ENCODE data around the gene TMEM51.

Gene TMEM51

GRCh38 chr1:15179485-15179883, 25.9 kb downstream of the TMEM51 start:
- DNase-seq: no peak

DNA sequence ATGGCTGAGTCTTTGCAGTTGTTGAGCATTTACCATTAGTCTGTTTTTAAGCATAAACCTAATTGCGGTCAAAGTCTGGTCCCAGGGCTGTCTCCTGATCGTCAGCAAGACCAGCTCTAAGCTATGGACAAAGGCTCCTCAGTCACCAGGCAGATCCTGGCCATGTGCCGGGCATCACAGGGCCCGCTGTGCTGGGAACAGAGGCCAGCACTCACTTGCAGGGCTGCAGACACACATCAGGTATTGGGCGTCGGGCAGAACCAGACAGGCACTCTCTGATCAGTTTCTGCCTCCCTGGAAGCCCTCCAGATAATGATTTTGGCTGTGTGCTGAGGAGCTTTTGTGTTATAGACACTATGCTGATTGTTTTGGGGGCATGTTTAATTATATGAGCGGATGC, 26.6 kb downstream of the TMEM51 start:
- no peak for DNase-seq

GRCh38 chr1:15180945-15181523, 27.5 kb downstream of the TMEM51 start:
- DNase-seq: no peak

DNA sequence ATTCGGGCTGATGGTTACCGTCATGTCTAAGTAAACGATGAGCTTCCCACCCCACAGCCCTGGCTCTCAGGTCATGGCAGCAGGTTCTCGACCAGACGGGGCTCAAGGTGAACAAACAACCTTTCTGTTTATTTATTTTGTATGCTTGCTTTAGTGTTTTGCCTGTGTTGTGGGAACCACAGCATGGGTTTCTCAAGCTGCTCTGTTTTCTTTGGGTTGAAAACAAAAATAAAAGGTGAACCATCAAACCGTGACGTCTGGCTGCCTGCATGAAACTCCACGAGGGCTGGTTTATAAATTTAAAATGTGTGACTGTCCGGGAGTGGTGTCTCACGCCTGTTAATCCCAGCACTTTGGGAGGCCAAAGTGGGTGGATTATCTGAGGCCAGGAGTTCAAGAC, 28.0 kb downstream of the TMEM51 start:
- DNase-seq: no peak

GRCh38 chr1:15184436-15185241, 31.1 kb downstream of the TMEM51 start:
- DNase-seq: no peak

- no peak for DNase-seq
Observed at GRCh38 chr1:15185617-15186016, 32.1 kb downstream of the TMEM51 start.

GRCh38 chr1:15186073-15186845, 32.7 kb downstream of the TMEM51 start:
- no peak for DNase-seq

GRCh38 chr1:15186846-15187151, 33.3 kb downstream of the TMEM51 start:
- DNase-seq: no peak

DNA sequence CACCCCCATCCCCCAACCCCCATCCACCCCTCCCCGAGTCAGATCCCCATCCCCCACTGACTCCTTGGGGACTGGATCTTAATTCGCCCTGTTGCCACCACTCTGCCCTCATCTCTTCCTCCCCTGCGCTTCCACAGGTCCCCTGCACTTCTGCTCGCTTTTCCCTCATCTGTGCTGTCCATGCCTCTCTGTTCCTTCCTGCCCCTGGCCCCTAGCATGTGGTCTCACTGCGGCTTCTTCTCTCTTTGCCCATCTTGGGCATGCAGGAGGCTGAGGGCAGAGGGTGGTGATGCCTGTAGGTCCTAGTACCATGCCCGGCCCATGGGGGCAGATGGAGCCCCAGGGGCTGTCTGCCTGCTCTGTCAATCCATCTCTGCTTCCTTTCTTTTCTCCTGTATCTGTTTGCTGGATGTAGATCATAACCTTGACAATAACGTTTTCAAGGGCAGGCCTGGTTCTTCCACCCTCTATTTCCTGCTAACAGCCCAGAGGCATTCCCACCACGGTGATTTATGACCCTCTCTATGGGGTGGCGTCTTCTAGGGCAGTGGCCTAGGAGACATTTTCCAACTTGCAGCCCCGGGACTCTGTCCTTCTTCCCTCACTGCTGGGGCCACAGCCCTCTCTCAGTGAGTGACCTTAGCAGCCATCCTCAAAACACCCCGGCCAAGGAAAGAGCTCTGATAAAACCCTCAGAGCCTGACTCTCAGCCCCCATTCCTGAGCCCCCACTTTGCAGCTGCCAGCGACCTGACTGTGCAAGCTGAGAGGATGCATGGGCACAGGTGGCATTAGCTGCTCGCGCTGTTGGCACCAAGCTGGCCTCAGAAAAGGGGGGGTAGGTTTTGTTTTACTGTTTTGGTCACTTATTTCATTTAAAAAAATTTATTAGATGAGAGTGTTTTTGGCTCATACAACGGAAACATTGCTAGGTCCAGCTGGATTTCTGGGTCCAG, 33.9 kb downstream of the TMEM51 start:
- no peak for DNase-seq

DNA sequence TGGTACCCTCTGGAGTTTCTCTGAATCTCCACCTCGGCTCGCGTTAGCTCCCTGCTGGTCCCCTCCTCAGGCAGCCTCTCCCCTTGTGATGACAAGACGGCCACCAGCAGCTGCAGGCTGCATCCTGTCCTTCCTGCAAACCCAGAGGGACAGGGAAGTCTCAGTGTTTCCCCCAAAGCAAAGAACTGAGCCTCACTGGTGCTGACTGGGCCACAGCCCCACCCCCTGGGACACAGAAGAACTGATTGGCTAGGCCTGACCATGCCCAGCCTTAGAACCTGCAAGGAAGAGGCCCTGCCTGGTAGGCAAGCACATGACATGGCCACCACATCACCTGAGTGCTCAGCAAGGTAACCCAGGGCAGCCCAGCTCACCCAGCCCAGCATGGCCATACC, 34.6 kb downstream of the TMEM51 start:
- DNase-seq: no peak

DNA sequence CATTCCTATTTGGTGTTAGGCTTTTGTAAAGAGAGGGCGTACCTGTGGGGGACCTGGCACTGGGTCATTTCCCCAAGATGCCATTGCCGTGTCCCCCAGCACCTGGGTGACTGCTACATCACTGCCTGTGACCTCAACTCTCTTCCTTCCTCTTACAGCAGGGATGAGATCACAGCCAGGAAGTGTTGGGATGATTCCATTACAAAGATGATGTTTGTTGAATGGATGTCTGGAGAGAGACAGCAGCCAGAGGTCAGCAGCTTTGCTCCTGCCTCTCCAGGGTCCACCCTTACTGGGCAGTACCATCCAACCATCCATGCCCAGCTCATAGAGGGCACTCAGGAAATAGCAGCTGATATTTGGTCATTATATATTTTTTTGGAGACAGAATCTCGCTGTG, 35.1 kb downstream of the TMEM51 start:
- no peak for DNase-seq

DNA sequence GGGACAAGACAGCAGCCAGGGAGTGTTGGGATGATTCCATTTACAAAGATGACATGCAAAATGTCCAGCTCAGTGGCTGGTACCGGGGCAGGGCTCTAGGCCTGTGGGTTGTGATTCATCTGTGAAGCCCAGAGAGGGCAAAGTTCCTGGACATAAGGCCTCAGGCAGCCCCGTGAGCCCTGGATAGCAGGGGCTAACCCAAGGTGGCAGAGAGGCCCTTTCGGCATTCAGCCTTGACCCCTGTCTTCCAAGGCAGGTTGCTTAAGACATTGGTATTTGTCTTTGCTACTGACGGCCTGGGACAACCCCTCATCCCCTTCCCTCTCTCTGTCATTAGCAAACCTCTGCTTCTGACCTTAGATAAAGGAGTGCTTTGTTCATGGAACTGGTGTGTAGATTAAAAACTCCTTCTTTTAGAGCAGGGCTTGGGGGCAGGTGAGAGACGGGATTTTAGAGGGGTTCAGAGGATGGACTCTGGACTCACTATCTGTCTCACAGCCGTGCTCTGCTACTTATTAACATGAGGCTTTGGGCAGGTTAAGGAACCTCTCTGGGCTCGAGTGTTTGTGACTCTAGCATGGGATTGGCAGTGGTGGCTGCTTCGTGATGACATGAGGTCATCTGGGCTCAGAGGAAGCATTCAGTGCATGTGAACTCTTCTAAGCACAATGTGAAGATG, 36.3 kb downstream of the TMEM51 start:
- no peak for DNase-seq

- DNase-seq: no peak
Observed at GRCh38 chr1:15191267-15191666, 37.7 kb downstream of the TMEM51 start.

DNA sequence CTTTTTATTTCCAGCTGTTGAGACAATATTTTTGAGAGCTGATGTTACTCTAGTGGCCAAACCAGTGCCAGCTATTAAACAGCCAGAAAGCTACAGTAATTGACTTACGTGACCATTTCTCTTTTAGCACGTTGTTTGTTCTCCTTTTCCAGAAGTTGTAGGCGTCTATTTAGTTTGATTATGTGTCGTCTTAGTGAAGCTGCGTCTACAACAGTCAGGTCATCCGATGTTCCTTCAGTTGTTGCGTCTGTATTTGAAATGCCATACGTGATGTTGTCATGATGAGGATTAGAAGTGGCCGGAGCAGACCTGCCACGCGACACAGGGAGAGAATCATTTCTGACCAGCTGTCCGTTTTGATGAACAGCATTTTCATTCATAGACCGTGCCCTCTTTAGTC, 38.2 kb downstream of the TMEM51 start:
- no peak for DNase-seq

- DNase-seq: no peak
Observed at GRCh38 chr1:15192916-15193550, 39.5 kb downstream of the TMEM51 start.

DNA sequence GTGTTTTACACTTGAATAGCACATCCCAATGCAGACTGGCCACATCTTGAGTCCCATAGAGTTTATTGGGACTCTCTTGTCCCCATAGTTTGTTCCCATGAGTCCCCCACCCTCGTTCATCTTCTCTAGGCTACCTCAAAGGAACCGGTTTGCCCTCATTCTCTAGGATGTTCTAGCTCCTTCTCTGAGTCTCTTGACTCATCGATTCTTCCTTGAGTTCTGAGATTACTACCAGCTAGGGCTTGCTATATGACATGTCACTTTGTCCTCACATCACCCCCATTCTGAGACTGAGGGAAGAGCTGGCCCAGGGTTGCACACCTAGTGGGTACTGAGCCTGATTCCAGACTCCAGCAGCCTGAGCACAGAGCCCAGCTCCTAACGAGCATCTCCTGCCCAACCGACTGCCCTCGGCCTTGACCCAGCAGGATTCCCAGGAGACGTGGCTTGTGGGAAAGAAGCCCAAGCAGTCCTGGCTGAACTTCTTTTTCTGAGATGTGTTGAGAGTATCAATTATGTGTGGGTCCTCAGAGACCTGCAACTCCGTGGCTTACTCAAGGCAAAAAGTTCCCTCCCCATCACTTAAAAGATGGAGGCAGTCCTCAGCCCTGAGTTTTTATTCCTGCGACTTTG, 42.0 kb downstream of the TMEM51 start:
- no peak for DNase-seq

GRCh38 chr1:15196069-15196468, 42.5 kb downstream of the TMEM51 start:
- DNase-seq: no peak

DNA sequence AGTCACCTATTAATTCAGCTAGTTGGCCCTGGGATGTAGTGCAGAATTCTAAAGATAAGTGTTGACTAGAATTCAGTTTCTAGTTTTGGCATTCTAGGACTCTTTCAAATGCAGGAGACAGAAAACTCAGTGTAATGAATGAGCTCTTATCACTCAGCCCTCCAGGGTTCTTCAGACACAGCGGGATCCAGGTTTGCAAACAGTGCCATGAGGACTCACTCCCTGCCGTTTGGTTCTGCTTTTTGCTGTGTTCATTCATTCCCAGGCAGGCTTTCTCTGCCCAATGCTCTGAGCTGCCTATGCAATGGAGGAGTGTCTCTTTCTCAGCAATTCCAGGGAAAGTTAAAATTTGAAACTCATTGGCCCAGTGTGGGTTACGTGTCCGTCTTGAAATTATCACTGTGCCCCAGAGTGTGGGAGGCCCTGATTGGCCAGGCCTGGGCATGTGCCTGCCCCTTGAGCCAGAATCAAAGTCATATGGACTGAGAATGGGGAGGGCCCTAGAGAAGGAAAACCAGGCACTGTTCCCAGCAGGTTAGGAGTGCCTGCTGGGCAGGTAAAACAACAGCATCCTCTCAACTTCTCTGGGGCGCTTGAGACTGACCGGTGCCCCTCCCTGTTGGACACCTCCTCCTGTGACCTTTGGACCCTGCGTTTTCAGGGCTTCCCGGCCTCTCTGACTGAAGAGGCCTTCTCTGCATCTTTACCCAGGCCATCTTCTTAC, 43.4 kb downstream of the TMEM51 start:
- DNase-seq: no peak

DNA sequence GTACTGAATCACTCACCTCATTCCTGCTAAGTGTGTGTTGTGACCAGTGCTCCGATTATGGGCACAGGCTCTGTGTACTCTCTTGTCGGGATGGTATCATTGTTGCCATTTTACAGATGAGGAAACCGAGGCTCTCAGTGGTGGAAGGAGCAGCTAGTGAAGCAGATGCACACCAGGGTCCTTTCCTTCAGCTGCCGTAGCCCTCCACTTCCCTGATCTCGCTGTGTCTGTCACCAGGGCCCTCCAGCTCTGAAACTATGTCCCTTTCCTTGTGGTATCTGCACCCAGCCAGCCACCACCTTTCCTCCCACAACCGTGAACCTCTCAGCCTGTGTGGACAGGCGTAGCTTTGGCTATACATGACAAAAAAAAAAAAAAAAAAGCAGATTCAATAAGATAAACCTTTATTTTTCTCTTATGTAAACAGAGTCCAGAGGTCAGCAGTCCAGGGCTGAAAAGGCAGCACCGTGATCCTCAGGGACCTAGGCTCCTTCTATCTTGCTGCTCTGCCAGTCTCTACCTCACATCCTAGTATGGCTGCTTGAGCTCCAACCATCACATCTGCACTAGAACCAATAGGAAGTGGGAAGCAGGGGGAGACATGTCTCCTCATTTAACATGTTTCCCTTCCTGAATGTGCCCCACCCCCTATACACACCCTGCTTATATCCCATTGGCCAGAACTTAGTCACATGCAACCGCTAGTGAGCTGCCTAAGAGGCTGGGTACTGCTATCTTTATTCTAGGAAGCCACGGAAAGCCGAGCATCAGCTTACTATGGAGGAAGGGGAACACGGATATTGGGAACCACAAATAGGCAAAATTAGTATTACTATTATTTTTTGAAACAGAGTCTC, 44.3 kb downstream of the TMEM51 start:
- no peak for DNase-seq

DNA sequence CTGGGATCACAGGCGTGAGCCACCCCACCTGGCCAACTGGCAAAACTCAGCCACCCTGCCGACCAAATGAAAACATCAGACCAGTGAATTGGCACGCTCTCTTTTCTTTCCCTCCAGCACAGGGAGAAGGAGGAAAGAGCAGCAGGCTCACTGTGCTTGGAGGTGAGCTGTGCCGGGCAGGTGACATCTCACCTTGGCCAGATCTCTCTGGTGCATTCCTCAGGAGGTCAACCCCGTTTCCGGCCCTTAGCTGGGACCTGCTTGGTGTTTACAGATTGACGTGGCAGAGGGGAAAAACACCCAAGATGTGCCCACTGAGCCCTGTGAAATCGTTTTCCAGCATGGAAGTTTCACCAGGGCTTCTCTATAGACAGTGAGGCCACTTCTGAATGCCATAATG, 45.1 kb downstream of the TMEM51 start:
- DNase-seq: no peak

All from hematopoietic multipotent progenitor cell treated with erythropoietin and hydrocortisone succinate and interleukin-3 and kit ligand, for 6 days (in vitro differentiated cells).